ENCODE results near the gene LPCAT3.
"Not testable (repeated sequence)": the region's sequence is repeated elsewhere in the genome, so short reads cannot be mapped to it uniquely, and the experiment has no call there.

Gene LPCAT3

GRCh38 chr12:7035463-7035862 lies 17.2 kb upstream of the LPCAT3 start:
- DNase-seq: no peak

DNA sequence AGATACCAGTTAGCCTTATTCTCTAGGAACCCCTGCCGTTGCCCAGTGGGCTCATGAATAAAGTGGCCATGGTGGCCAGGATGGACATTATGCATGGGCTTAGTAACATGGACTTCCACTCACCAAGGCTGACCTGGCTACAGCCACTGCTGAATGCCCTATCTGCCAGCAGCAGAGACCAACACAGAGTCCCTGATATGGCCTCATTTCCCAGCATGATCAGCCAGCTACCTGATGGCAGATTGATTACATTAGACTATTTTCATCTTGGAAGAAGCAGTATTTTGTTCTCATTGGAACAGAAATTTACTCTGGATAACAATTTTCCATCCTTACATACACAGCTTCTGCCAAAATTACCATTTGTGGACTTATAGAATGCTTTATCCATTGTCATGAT lies 16.2 kb upstream of the LPCAT3 start:
- no peak for DNase-seq

DNA sequence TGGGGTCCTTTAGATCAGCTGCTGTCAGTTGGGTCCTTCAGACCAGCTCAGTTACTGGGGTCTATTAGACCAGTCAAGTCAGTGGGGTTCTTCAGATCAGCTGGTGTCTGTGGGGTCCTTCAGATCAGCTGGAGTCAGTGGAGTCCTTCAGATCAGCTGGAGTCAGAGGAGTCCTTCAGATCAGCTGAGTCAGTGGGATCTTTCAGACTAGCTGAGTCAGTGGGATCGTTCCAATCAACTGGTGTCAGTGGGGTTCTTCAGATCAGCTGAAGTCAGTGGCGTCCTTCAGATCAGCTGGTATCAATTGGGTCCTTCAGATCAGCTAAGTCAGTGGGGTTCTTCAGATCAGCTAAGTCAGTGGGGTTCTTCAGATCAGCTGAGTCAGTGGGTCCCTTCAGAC lies 14.7 kb upstream of the LPCAT3 start:
- DNase-seq: no peak

DNA sequence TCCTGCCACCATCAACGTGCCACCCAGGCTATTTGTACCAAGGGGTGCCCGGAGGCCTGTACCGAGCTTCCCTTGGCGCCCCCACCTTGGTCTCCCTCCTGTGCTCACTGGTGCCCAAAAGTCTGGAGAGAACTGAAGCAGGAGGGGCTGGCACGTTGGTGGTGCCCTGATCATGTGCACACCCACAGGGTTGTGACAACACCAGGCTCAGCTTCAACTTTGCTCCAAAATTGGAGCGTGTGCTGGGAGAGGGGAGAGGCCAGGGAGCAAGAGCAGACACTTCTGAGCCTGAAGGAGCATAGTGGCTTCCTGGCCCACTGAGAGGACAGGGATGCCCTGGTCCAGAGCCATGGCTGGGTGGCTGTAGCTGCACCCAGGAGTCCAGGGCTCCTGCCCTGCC lies 13.0 kb upstream of the LPCAT3 start:
- no peak for DNase-seq

DNA sequence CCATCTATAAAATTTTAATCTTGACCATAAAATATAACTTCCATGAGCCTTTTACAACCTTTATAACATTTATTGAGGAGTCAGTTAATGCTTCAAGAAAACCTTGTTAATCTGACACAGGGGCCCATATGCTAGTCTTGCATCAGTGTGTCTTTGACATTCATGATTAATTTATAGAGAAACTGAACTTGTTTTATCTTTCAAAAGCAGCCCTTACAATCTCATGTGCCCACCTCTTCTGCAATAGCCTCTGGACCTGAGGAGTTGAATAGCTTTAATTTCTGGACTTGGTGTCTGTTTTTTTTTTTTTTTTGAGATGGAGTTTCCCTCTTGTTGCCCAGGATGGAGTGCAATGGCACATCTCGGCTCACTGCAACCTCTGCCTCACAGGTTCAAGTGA lies 8.6 kb upstream of the LPCAT3 start:
- no peak for DNase-seq

DNA sequence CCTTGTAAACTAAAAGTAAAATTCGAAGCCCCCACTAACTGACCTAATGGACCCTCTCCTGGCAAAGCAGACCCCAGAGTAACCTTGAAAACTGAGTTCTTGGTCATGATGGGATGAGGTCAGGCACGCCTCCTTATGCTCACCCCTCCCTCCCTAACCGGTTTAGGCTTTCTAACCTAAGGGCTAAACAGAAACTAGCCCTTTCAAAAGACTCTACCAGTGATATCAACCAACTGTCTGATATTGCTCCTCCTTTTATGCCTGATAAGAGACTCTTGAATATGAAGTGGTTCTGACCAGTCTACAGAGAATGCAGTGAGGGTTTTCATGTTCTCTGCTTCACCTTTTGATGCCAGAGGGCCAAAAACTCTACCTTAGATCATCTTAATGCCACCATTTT lies 4.8 kb upstream of the LPCAT3 start:
- DNase-seq: no peak

GRCh38 chr12:7021956-7022355 lies 3.7 kb upstream of the LPCAT3 start:
- DNase-seq: no peak

DNA sequence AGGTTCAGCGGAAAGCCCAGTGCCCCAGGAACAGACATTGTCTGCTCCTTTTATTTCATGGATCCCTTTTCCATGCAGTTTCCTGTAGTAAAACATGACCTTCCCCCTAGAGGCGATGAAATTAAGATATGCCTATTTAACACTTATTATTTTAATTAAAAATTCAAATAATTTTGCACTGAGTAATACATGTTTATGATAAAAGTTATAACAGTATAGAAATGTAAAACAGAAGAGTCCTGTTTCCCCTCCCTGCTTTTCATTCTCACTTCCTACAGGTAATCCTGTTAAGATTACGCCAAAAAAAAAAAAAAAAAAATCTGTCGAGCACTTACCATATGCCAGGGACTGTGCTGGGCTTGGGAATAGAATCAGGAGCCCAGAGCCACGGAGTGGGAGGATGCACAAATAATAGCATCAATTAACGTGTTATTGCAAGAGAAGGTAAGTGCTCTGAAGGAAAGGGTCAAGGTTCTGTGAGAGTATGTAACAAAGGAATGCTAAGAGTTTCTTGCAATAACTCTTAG lies 830 bp upstream of the LPCAT3 start:
- DNase-seq: peak; percentile 3

GRCh38 chr12:7017870-7018349 lies 366 bp downstream of the LPCAT3 start:
- no peak for DNase-seq

DNA sequence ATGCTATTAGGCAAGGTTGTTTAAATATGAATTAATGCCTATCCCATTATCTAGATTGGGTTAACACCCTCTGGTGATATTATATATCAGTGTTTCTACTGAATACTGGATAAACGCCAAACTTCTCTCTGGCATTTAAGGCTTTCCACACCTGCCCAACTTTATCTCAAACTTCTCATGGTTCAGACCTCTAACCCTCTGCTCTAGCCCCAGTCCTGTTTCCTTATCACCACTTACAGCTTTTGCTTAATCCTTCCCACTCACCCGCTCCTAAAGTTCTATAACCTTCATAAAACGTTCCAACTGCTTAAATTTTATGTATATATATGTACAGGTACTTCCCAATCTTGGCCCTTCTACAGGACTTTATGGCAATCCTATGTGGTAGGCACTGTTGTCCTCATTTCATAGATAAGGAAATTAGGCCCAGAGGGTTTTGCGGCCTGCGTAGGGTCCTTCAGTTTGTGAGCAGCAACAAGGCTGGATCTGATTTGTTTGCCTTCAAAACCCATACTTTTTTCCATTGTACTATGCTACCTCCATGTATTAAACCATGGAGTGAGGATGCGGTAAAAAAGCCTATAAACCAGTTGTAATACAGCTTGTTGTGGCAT lies 1.2 kb downstream of the LPCAT3 start:
- no peak for DNase-seq

- no peak for DNase-seq
Measured at GRCh38 chr12:7015555-7016370, 2.5 kb downstream of the LPCAT3 start.

DNA sequence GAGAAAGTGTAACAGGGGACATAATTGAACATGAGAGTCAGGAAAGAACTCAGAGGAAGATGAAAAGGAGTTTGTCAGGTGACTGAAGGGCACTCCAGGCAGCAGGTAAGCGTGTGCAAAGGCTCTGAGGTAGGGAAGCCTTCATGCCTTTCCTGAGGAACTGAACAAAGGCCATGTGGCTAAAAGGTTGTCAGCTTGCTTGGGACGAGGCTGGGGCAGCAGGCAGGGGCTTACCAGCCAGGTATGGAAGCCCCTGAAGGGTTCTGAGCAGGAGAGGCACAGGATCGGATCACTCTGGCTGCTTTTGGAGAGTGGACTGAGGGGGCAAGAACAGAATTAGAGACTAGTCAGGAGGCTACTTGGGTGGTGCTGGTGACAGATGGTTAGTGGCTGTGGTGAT lies 5.2 kb downstream of the LPCAT3 start:
- DNase-seq: no peak

GRCh38 chr12:7012024-7012607 lies 6.2 kb downstream of the LPCAT3 start:
- DNase-seq: no peak

DNA sequence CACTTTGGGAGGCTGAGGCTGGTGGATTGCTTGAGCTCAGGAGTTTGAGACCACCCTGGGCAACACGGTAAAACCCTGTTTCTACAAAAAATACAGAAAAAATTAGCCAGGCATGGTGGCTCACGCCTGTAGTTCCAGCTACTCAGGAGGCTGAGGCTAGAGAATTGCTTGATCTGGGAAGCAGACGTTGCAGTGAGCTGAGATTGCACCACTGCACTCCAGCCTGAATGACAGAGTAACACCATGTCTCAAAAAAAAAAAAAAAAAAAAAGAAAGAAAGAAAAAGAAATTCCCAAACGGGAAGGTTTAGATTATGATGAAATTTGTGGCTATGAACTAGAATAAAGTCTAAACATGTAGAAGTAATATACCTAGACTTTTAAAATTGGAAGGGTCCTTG lies 6.9 kb downstream of the LPCAT3 start:
- DNase-seq: not testable (repeated sequence)

GRCh38 chr12:7009512-7009911 lies 8.8 kb downstream of the LPCAT3 start:
- DNase-seq: no peak

- DNase-seq: no peak
Measured at GRCh38 chr12:7008864-7009263, 9.4 kb downstream of the LPCAT3 start.

GRCh38 chr12:7006639-7007038 lies 11.6 kb downstream of the LPCAT3 start:
- DNase-seq: no peak

GRCh38 chr12:7005311-7005710 lies 13.0 kb downstream of the LPCAT3 start:
- DNase-seq: no peak

- no peak for DNase-seq
Measured at GRCh38 chr12:7004840-7005239, 13.4 kb downstream of the LPCAT3 start.

DNA sequence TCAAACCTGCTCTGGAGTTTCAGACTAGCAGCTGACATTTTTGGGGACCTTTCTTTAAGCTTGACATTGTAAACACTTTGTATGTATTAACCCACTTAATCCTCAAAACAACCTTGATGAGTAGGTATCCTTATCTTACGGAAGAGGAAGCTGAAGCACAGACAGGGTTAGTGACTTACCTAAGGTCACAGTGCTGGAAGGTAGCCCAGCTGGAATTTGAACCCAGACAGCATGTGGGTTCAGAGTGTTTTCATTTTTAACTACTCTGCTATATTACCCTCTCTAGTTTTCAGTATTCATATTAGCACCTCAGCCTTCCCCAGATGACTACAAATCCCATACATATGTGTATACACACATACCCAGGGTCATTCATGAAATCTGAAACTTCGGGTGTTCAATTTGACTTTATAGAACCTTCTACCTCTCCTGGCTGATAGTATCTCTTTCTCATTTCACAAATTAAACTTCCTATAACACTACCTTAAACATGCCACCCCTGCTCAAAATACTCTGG lies 13.9 kb downstream of the LPCAT3 start:
- no peak for DNase-seq

GRCh38 chr12:7001921-7002591 lies 16.2 kb downstream of the LPCAT3 start:
- DNase-seq: no peak

GRCh38 chr12:6998715-6999451 lies 19.4 kb downstream of the LPCAT3 start:
- no peak for DNase-seq

Data from NCI-H345 (cell line).